GM12865 (cell line): ENCODE data around the gene KIF1C.

Experiments
- DNase-seq: peaks from one replicate; pipeline ENCODE4 v3.0.0; 2010; ENCODE audit warnings: low read depth
- H3K4me3 ChIP-seq: 2 replicates; pipeline ENCODE4 v1.5.1; 2011; ENCODE audit warnings: mild to moderate bottlenecking, low read depth, low read length, control low read depth
- TF ChIP-seq, protein P1 (sequence below): IDR thresholded peaks from 2 replicates; pipeline ENCODE4 v1.5.1; 2011; ENCODE audit warnings: low read length, control low read depth, low read depth, inconsistent platforms; ENCODE audit not compliant: insufficient read depth; ENCODE audit errors: missing control alignments

The KIF1C gene

DNA sequence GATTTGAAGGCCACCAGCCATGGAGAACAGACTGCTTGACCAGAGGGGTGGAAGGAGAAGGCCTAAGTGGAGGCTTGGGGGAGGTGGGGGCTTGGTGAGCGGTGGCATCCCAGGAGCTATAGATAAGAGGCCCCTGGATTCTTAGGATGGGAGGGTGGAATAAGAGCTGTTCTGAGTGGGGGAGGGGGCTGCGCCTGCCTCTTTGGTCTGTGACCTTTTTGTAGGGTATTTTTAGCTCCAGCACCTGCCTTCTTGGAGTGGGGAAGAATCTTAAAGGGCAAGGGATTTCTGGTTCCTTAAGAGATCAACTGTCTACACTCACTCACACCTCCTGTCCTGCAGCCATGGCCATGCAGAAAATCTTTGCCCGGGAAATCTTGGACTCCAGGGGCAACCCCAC is 46.3 kb upstream of the KIF1C start:
- no peak for DNase-seq
- TF ChIP-seq, protein P1, sequence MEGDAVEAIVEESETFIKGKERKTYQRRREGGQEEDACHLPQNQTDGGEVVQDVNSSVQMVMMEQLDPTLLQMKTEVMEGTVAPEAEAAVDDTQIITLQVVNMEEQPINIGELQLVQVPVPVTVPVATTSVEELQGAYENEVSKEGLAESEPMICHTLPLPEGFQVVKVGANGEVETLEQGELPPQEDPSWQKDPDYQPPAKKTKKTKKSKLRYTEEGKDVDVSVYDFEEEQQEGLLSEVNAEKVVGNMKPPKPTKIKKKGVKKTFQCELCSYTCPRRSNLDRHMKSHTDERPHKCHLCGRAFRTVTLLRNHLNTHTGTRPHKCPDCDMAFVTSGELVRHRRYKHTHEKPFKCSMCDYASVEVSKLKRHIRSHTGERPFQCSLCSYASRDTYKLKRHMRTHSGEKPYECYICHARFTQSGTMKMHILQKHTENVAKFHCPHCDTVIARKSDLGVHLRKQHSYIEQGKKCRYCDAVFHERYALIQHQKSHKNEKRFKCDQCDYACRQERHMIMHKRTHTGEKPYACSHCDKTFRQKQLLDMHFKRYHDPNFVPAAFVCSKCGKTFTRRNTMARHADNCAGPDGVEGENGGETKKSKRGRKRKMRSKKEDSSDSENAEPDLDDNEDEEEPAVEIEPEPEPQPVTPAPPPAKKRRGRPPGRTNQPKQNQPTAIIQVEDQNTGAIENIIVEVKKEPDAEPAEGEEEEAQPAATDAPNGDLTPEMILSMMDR: no peak

DNA sequence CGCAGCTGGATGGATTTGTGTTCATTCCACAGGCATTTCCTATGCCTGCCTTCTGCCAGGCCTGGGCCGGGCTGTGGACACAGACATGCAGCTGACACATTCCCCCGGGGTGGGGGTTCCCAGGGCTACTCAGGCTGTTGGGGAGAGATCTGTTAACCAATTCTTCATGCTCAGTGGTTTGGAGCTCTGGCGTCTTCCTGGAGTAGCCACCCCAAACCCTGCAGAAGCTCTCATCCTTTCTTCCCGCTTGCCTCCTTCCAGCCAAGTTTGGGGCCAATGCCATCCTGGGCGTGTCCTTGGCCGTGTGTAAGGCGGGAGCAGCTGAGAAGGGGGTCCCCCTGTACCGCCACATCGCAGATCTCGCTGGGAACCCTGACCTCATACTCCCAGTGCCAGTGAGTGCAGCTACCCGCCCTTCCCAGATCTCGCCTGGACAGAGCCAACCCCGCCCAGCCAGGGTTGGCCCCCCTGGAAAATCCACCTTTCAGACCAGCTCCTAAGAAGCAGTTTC is 44.2 kb upstream of the KIF1C start:
- TF ChIP-seq, protein P1: no peak
- H3K4me3 ChIP-seq: no peak overlapping the region
- no peak for DNase-seq

More for the DNA sequence above, 46.3 kb upstream of the KIF1C start:
- peak overlapping the region; percentile 81; the same call in 1 of the 2 replicates for H3K4me3 ChIP-seq

DNA sequence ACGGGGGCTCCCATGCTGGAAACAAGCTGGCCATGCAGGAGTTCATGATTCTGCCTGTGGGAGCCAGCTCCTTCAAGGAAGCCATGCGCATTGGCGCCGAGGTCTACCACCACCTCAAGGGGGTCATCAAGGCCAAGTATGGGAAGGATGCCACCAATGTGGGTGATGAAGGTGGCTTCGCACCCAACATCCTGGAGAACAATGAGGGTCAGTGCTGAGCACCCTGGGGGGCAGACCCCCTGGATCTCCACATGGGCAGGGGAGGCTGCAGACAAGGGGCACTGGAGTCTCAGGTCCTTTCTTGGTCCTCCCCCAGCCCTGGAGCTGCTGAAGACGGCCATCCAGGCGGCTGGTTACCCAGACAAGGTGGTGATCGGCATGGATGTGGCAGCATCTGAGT is 42.7 kb upstream of the KIF1C start:
- TF ChIP-seq, protein P1: no peak
- no peak for DNase-seq
- H3K4me3 ChIP-seq: no peak overlapping the region

DNA sequence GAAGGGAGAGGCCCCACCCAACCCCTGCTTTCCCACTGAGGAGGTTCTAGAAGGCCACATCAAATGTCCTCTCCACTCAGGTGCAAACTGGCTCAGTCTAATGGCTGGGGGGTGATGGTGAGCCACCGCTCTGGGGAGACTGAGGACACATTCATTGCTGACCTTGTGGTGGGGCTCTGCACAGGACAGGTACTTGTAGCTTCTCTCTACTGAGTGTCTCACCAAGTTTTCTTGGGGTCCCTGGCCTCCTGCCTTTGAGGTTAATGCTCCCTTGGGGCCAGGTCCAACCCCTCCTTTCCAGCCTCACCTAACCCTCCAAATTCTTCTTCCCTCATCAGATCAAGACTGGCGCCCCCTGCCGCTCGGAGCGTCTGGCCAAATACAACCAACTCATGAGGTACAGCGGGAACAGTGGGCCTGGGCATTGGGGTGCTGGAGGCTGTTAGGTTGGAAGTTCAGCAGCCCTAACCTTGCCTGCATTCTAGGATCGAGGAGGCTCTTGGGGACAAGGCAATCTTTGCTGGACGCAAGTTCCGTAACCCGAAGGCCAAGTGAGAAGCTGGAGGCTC is 41.2 kb upstream of the KIF1C start:
- no peak overlapping the region for H3K4me3 ChIP-seq
- DNase-seq: peak; percentile 61
- TF ChIP-seq, protein P1: peak; percentile 48

DNA sequence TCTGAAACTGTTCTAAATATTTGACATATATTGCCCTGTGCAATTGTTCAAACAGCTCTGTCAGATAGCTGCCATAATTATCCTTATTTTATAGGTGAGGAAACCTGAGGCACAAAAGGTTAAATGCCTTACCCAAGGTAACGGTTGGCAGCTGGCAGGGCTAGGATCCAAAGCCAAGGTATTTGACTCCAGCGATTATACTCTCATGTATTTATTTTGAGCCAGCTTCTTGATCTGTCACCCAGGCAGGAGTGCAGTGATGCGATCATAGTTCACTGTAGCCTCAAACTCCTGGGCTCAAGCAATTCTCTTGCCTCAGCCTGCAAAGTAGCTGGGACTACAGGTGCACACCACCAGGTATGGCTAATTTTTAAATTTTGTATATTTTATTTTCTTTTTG is 39.6 kb upstream of the KIF1C start:
- TF ChIP-seq, protein P1: no peak
- DNase-seq: no peak
- no peak overlapping the region for H3K4me3 ChIP-seq

DNA sequence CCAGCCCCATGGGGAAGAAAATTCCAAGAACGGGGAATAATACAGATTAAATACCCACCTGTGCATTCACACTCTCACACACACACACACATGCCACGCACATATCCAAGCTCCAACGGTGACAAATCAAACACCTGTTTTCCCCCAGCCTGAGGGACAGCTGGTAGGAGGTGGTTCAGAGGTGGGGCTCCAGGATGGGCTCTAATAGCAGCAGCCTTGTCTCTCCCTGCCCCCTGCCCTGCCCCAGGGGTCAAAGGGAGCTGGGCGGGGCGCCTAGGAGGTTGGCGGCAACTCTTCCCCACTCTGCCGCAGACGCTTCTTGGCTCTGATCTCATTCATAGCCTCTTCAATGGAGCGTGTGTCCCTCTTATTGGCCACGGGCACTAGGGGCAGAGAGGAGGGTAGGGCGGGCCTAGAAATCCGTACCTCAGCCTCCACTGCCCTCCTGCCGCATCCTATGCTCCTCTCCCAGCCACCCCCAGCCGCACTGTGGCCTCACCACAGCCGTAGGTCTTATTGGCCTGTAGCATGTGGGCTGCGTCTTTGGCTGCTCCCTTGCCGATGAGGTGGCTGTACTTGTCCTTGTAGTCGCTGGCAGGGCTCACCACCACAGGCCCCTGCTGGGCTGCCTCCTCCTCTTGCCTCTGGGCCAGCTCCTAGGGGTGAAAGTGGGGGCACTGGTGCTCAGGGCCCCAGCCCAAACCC is 38.3 kb upstream of the KIF1C start:
- H3K4me3 ChIP-seq: no peak overlapping the region
- TF ChIP-seq, protein P1: no peak
- DNase-seq: no peak

DNA sequence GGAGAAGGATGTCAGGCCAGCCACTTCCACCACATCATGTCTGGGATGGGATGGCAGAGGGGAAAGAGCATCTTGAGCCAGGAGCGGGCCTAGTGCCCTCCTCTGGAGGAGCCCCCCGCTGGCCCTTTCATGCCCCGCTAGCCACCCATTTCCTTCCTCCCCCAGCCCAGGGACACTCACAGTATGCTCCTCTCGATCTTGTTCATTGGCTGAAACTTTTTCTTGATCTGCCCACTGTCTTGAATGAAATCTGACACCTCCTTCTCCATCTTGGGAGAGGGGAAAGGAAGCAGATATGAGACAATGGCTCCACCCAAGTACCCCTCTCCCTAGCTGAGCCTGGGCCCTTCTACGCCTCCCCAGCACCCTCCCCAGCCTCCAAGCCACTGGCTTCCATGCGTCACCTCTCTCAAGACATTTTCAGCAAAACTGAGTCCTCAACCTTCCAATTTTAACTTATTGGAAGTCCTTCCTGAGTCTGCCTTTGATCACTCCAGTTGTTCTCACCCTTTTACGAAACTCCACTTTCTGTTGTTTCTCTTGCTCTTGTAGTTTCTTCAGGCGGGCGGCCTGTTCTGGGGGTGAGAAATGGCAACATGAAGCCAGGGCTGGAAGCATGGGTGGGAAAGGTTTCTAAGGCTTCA is 37.3 kb upstream of the KIF1C start:
- no peak overlapping the region for H3K4me3 ChIP-seq
- no peak for DNase-seq
- TF ChIP-seq, protein P1: no peak
